Activated CD8-positive, alpha-beta T cell treated with anti-CD3 and anti-CD28 coated beads, Interleukin-2, amount 10 ng/mL, durations not matched to agents 7 days and 5 days (primary cell): ENCODE results near the gene RAB3C. TPM values are rescaled to one million over a fixed set of nuclear protein-coding genes. Genes with fewer than 3 reads are reported as not detected.
"Not testable (repeated sequence)": the region's sequence is repeated elsewhere in the genome, so short reads cannot be mapped to it uniquely, and the experiment has no call there.

Experiments used
- ATAC-seq: fragments of 150-1000 bp; cut with Tn5 transposase; one replicate; pipeline ENCODE4 v1.10.0; 2021; ENCODE audit warnings: moderate library complexity
- CTCF ChIA-PET: fragments of 350-600 bp; sonication (Branson Sonifier 250); formaldehyde crosslinking; loops from one replicate; lab custom pipeline; 2021; ENCODE audit warnings: antibody characterized with exemption; lab: Charles Lee
- POLR2A ChIA-PET: fragments of 350-600 bp; sonication (Branson Sonifier 250); formaldehyde crosslinking; loops from one replicate; lab custom pipeline; 2021; ENCODE audit warnings: antibody characterized with exemption; lab: Charles Lee
- DNase-seq: peaks from one replicate; pipeline ENCODE4 v3.0.0-alpha.2; 2020
- H3K27ac Mint-ChIP-seq: one replicate; pipeline ENCODE4 v1.8.0; 2021; ENCODE audit warnings: mild to moderate bottlenecking, mixed read lengths
- H3K27me3 Mint-ChIP-seq: one replicate; pipeline ENCODE4 v1.8.0; 2021; ENCODE audit warnings: low read depth, mixed read lengths
- H3K36me3 Mint-ChIP-seq: one replicate; pipeline ENCODE4 v1.8.0; 2021; ENCODE audit warnings: low read depth, mixed read lengths
- H3K4me1 Mint-ChIP-seq: one replicate; pipeline ENCODE4 v1.8.0; 2021; ENCODE audit warnings: low read depth, mixed read lengths
- H3K4me3 Mint-ChIP-seq: one replicate; pipeline ENCODE4 v1.8.0; 2021; ENCODE audit warnings: mild to moderate bottlenecking, mixed read lengths
- H3K9me3 Mint-ChIP-seq: one replicate; pipeline ENCODE4 v1.8.0; 2022; ENCODE audit warnings: mixed read lengths; ENCODE audit not compliant: insufficient read depth
- total RNA-seq, 2 experiments: library from RNA; stranded (reverse); gene quantifications; one replicate each; pipeline ENCODE4 v1.2.3, GENCODE V29; 2021

Gene RAB3C
- not detected for total RNA-seq

GRCh38 chr5:58582803-58583491 lies at the start of gene RAB3C:
Gene RAB3C (plus strand): TSS chr5:58583075. CDS start chr5:58583209, 134 bp downstream.
- H3K9me3 Mint-ChIP-seq: no peaks in the 10 kb centered on the region
- DNase-seq (peak; percentile 76), ATAC-seq (peak; percentile 100)
- POLR2A ChIA-PET: no interaction called here
- no peaks in the 10 kb centered on the region for H3K36me3 Mint-ChIP-seq
- CTCF ChIA-PET: no interaction called here
- H3K27me3 Mint-ChIP-seq: peaks cover 35% of the 10 kb centered on the region
- peaks cover 10% of the 10 kb centered on the region for H3K4me1 Mint-ChIP-seq
- H3K27ac Mint-ChIP-seq: no peak within 1 kb of the TSS
- peak within 1 kb of the TSS; percentile 76 for H3K4me3 Mint-ChIP-seq

GRCh38 chr5:58541935-58542334 lies 40.9 kb upstream of the RAB3C start:
- CTCF ChIA-PET, ATAC-seq: not testable (repeated sequence)

GRCh38 chr5:58542709-58543108 lies 40.2 kb upstream of the RAB3C start:
- CTCF ChIA-PET: no interaction called here
- Mint-ChIP-seq H3K4me3 (no peak overlapping the region), H3K27ac (no peak overlapping the region), H3K27me3 (no peaks in the 10 kb centered on the region), H3K36me3 (no peaks in the 10 kb centered on the region), H3K4me1 (peaks cover 7% of the 10 kb centered on the region), H3K9me3 (no peaks in the 10 kb centered on the region)
- POLR2A ChIA-PET: no interaction called here
- DNase-seq: no peak
- ATAC-seq: no peak

More at GRCh38 chr5:58541935-58542334, 40.9 kb upstream of the RAB3C start:
- H3K9me3 Mint-ChIP-seq, H3K36me3 Mint-ChIP-seq, H3K27me3 Mint-ChIP-seq, H3K27ac Mint-ChIP-seq, DNase-seq, H3K4me3 Mint-ChIP-seq, H3K4me1 Mint-ChIP-seq, POLR2A ChIA-PET: not testable (repeated sequence)

- DNase-seq (no peak), ATAC-seq (no peak)
- Mint-ChIP-seq H3K36me3 (no peaks in the 10 kb centered on the region), H3K27ac (no peak overlapping the region), H3K9me3 (no peaks in the 10 kb centered on the region), H3K4me3 (no peak overlapping the region), H3K27me3 (no peaks in the 10 kb centered on the region), H3K4me1 (peaks cover 7% of the 10 kb centered on the region)
- ChIA-PET CTCF (no interaction called here), POLR2A (no interaction called here)
Observed at GRCh38 chr5:58543723-58544122, 39.2 kb upstream of the RAB3C start.

GRCh38 chr5:58544195-58544594 lies 38.7 kb upstream of the RAB3C start:
- ATAC-seq: no peak
- ChIA-PET CTCF (no interaction called here), POLR2A (no interaction called here)
- Mint-ChIP-seq H3K27ac (no peak overlapping the region), H3K4me1 (peaks cover 7% of the 10 kb centered on the region), H3K36me3 (no peaks in the 10 kb centered on the region), H3K27me3 (no peaks in the 10 kb centered on the region), H3K4me3 (no peak overlapping the region), H3K9me3 (no peaks in the 10 kb centered on the region)
- DNase-seq: no peak

- ATAC-seq: no peak
- Mint-ChIP-seq H3K27me3 (no peaks in the 10 kb centered on the region), H3K4me3 (no peak overlapping the region)
Observed at GRCh38 chr5:58544926-58545325, 37.9 kb upstream of the RAB3C start.

GRCh38 chr5:58545912-58546311 lies 37.0 kb upstream of the RAB3C start:
- Mint-ChIP-seq H3K27ac (no peak overlapping the region), H3K9me3 (no peaks in the 10 kb centered on the region), H3K4me3 (no peak overlapping the region), H3K4me1 (peaks cover 7% of the 10 kb centered on the region), H3K36me3 (no peaks in the 10 kb centered on the region), H3K27me3 (no peaks in the 10 kb centered on the region)
- ATAC-seq (no peak), DNase-seq (peak; percentile 21)
- ChIA-PET POLR2A (no interaction called here), CTCF (no interaction called here)

More at GRCh38 chr5:58544926-58545325, 37.9 kb upstream of the RAB3C start:
- Mint-ChIP-seq H3K4me1 (peaks cover 7% of the 10 kb centered on the region), H3K9me3 (no peaks in the 10 kb centered on the region), H3K27ac (no peak overlapping the region), H3K36me3 (no peaks in the 10 kb centered on the region)
- ChIA-PET CTCF (no interaction called here), POLR2A (no interaction called here)
- DNase-seq: no peak

GRCh38 chr5:58548068-58548467 lies 34.8 kb upstream of the RAB3C start:
- no peaks in the 10 kb centered on the region for H3K36me3 Mint-ChIP-seq
- H3K27ac Mint-ChIP-seq: no peak overlapping the region
- CTCF ChIA-PET: no interaction called here

GRCh38 chr5:58551492-58551891 lies 31.4 kb upstream of the RAB3C start:
- ATAC-seq (no peak), DNase-seq (no peak)
- H3K9me3 Mint-ChIP-seq: no peaks in the 10 kb centered on the region
- CTCF ChIA-PET: no interaction called here
- no peak overlapping the region for H3K27ac Mint-ChIP-seq
- H3K36me3 Mint-ChIP-seq: no peaks in the 10 kb centered on the region
- no peaks in the 10 kb centered on the region for H3K27me3 Mint-ChIP-seq
- POLR2A ChIA-PET: no interaction called here
- H3K4me1 Mint-ChIP-seq: peaks cover 2% of the 10 kb centered on the region
- no peak overlapping the region for H3K4me3 Mint-ChIP-seq

More at GRCh38 chr5:58548068-58548467, 34.8 kb upstream of the RAB3C start:
- Mint-ChIP-seq H3K27me3 (no peaks in the 10 kb centered on the region), H3K4me1 (peaks cover 7% of the 10 kb centered on the region), H3K9me3 (no peaks in the 10 kb centered on the region), H3K4me3 (no peak overlapping the region)
- POLR2A ChIA-PET: interaction anchor here (0.6 kb wide), 1 partner anchor 732 kb away, joined by 4 read pairs; no protein-coding TSS in a partner anchor
- ATAC-seq (no peak), DNase-seq (no peak)

GRCh38 chr5:58557665-58558338 lies 25.1 kb upstream of the RAB3C start:
- H3K36me3 Mint-ChIP-seq, POLR2A ChIA-PET, H3K4me3 Mint-ChIP-seq, H3K4me1 Mint-ChIP-seq, H3K9me3 Mint-ChIP-seq, DNase-seq, ATAC-seq, CTCF ChIA-PET, H3K27me3 Mint-ChIP-seq, H3K27ac Mint-ChIP-seq: not testable (repeated sequence)

- H3K27me3 Mint-ChIP-seq, POLR2A ChIA-PET, ATAC-seq, H3K4me1 Mint-ChIP-seq, H3K9me3 Mint-ChIP-seq, CTCF ChIA-PET, H3K4me3 Mint-ChIP-seq, DNase-seq, H3K27ac Mint-ChIP-seq, H3K36me3 Mint-ChIP-seq: not testable (repeated sequence)
Observed at GRCh38 chr5:58563016-58563700, 19.7 kb upstream of the RAB3C start.
